Activated T-cell treated with anti-CD3 and anti-CD28 coated beads, Interleukin-2, amount 50 U/mL, for 24 hours (primary cell): ENCODE data around the gene KDM4E.

ENCODE experiments used
- DNase-seq: peaks from one replicate; pipeline ENCODE4 v3.0.0-alpha.2; 2020
- H3K27ac Mint-ChIP-seq: 2 replicates; pipeline ENCODE4 v1.8.0; 2020; ENCODE audit warnings: mild to moderate bottlenecking, mixed read lengths
- H3K27me3 Mint-ChIP-seq: 2 replicates; pipeline ENCODE4 v1.8.0; 2020; ENCODE audit warnings: mixed read lengths
- H3K36me3 Mint-ChIP-seq: 2 replicates; pipeline ENCODE4 v1.8.0; 2020; ENCODE audit warnings: low read depth, mixed read lengths
- H3K4me1 Mint-ChIP-seq: 2 replicates; pipeline ENCODE4 v1.8.0; 2020; ENCODE audit warnings: low read depth, mixed read lengths
- H3K4me3 Mint-ChIP-seq: 2 replicates; pipeline ENCODE4 v1.8.0; 2020; ENCODE audit warnings: mild to moderate bottlenecking, moderate library complexity, mixed read lengths
- H3K9me3 Mint-ChIP-seq: 2 replicates; pipeline ENCODE4 v1.8.0; 2020; ENCODE audit warnings: mixed read lengths

KDM4E gene

GRCh38 chr11:95066716-95067038 lies 41.6 kb downstream of the KDM4E start, which contains the start of gene SRSF8:
SRSF8 (plus strand) TSS chr11:95066919; CDS start chr11:95067227, 308 bp downstream.
- no peaks in the 10 kb centered on the region for H3K27me3 Mint-ChIP-seq
- H3K36me3 Mint-ChIP-seq = peaks cover 35% of the 10 kb centered on the region
- no peak for DNase-seq
- H3K4me1 Mint-ChIP-seq = peaks cover 28% of the 10 kb centered on the region
- H3K27ac Mint-ChIP-seq = peak within 1 kb of the TSS; percentile 97
- H3K9me3 Mint-ChIP-seq = no peaks in the 10 kb centered on the region
- H3K4me3 Mint-ChIP-seq = peak within 1 kb of the TSS; percentile 96

DNA sequence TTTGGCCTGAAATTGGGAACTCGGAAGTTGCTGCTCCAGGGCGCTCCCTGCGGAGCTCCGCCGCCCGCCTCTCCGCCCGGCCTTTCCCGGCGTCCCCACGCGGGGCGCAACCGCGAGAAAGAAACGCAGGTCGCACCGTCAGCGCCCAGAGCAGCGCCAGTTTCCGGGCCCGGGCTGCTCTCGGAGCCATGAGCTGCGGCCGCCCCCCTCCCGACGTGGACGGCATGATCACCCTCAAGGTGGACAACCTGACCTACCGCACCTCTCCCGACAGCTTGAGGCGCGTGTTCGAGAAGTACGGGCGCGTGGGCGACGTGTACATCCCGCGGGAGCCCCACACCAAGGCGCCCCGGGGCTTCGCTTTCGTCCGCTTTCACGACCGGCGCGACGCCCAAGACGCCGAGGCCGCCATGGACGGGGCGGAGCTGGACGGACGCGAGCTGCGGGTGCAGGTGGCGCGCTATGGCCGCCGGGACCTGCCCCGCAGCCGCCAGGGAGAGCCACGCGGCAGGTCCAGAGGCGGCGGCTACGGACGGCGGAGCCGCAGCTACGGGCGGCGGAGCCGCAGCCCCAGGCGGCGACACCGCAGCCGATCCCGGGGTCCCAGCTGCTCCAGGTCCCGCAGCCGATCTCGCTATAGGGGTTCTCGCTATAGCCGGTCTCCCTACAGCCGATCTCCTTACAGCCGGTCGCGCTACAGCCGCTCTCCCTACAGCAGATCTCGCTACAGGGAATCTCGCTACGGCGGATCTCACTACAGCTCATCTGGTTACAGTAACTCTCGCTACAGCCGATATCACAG lies 42.2 kb downstream of the KDM4E start:
- H3K36me3 Mint-ChIP-seq = peaks cover 36% of the 10 kb centered on the region
- no peaks in the 10 kb centered on the region for H3K9me3 Mint-ChIP-seq
- H3K27me3 Mint-ChIP-seq = no peaks in the 10 kb centered on the region
- H3K4me3 Mint-ChIP-seq = peak overlapping the region; percentile 96
- peak overlapping the region; percentile 97 for H3K27ac Mint-ChIP-seq
- peak; percentile 86 for DNase-seq
- peaks cover 29% of the 10 kb centered on the region for H3K4me1 Mint-ChIP-seq

DNA sequence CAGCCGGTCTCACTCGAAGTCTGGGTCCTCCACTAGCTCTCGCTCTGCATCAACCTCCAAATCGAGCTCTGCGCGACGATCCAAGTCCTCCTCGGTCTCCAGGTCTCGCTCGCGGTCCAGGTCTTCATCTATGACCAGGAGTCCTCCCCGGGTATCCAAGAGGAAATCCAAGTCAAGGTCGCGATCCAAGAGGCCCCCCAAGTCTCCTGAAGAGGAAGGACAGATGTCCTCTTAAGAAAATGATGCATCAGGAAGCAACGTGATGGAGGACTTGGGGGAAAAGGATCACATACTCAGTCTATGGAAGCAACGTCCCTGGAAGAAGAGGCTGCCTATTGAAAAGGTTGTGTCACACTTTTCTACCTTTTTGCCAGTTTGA lies 42.8 kb downstream of the KDM4E start:
- H3K4me1 Mint-ChIP-seq = peaks cover 33% of the 10 kb centered on the region
- no peaks in the 10 kb centered on the region for H3K27me3 Mint-ChIP-seq
- no peak for DNase-seq
- H3K36me3 Mint-ChIP-seq = peaks cover 41% of the 10 kb centered on the region
- H3K4me3 Mint-ChIP-seq = peak overlapping the region; percentile 96
- no peaks in the 10 kb centered on the region for H3K9me3 Mint-ChIP-seq
- peak overlapping the region; percentile 97 for H3K27ac Mint-ChIP-seq

DNA sequence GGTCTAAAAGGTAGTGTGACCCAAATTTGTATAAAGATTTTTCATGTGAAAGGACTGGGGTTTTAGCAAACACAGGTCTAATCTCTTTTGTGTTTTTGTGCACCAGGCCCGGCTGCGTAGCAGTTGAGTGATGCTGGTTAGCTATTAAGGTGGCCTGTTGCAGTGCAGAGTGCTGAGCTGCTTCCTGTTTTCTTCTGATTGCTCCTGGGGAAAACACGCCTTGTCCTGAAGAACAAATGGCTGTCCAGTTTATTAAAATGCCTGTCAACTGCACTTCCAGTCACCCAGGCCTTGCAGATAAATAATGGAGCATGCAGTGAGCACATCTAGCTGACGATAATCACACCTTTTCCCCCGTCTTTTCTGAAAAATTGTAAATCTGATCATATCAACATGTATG lies 43.5 kb downstream of the KDM4E start:
- no peaks in the 10 kb centered on the region for H3K9me3 Mint-ChIP-seq
- peaks cover 45% of the 10 kb centered on the region for H3K36me3 Mint-ChIP-seq
- no peaks in the 10 kb centered on the region for H3K27me3 Mint-ChIP-seq
- peak overlapping the region; percentile 97 for H3K27ac Mint-ChIP-seq
- peak; percentile 64 for DNase-seq
- H3K4me1 Mint-ChIP-seq = peaks cover 37% of the 10 kb centered on the region
- H3K4me3 Mint-ChIP-seq = peak overlapping the region; percentile 96

DNA sequence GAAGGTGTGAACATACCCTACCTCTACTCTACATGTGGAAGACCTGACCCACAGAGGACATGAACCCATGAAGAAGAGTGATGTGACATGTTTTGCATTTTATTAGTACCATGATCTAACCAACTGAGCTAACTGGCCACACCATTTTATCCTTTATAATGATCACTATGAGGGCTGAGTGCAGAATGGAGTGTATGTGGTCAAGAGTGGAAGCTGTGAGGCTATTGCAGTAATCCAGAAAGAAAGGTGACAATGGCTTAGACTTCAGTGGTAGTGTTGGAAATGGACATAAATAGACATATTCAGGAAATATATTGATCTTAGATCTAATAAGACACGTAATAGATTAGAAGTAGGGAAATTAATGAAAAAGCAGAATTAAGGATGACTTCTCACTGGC lies 45.4 kb downstream of the KDM4E start:
- Mint-ChIP-seq H3K4me3 (peak overlapping the region; percentile 11), H3K9me3 (no peaks in the 10 kb centered on the region), H3K4me1 (peaks cover 37% of the 10 kb centered on the region), H3K36me3 (peaks cover 45% of the 10 kb centered on the region), H3K27ac (peak overlapping the region; percentile 14), H3K27me3 (no peaks in the 10 kb centered on the region)
- DNase-seq = no peak

- peaks cover 35% of the 10 kb centered on the region for H3K4me1 Mint-ChIP-seq
- H3K36me3 Mint-ChIP-seq = peaks cover 41% of the 10 kb centered on the region
- no peaks in the 10 kb centered on the region for H3K9me3 Mint-ChIP-seq
- no peak overlapping the region for H3K4me3 Mint-ChIP-seq
- peak overlapping the region; percentile 4 for H3K27ac Mint-ChIP-seq
- DNase-seq = no peak
- H3K27me3 Mint-ChIP-seq = no peaks in the 10 kb centered on the region
These were observed 47.9 kb downstream of the KDM4E start for GRCh38 chr11:95072948-95073347.

DNA sequence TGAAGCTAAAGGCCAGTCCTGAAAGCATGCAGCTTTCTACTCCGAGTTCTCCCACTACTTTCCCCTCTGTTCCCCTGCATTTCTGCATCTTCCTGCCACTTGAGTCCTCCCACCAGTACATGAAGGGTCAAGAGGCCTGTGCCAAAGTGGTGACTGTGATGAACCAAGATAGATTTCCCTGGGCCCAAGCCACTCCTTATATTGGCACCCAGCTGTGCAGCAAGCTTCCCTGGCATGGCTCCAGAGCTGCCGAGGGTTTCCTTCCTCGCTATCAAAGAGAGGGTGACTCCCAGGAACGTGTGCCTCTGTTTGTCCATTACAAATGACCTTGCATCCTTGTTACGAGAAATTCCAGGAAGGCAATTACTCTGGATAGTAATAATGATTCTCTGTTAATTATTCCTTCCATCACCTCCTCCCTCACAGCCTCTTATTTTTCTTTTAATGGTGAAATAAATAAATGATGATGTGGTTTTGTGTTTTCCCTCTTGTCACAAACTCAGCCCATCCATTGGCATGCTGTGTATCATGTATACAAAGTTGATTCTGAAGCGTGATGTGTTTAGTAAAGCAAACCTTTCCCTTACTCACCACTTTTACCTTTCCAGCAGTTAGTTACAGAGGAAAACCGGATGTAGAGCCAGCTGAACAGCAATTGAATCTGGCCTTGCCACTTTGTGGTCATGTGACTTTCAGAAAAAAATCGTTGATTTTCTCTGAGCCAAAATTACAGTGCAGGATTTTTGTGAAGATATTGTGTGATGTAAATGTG lies 49.9 kb downstream of the KDM4E start:
- H3K4me1 Mint-ChIP-seq = peaks cover 27% of the 10 kb centered on the region
- H3K27ac Mint-ChIP-seq = no peak overlapping the region
- no peak overlapping the region for H3K4me3 Mint-ChIP-seq
- H3K9me3 Mint-ChIP-seq = no peaks in the 10 kb centered on the region
- H3K36me3 Mint-ChIP-seq = peaks cover 24% of the 10 kb centered on the region
- DNase-seq = no peak
- peaks cover 2% of the 10 kb centered on the region for H3K27me3 Mint-ChIP-seq

GRCh38 chr11:95076416-95076815 lies 51.4 kb downstream of the KDM4E start:
- H3K36me3 Mint-ChIP-seq = peaks cover 13% of the 10 kb centered on the region
- DNase-seq = no peak
- H3K4me1 Mint-ChIP-seq = peaks cover 15% of the 10 kb centered on the region
- H3K27ac Mint-ChIP-seq = no peak overlapping the region
- no peak overlapping the region for H3K4me3 Mint-ChIP-seq
- peaks cover 2% of the 10 kb centered on the region for H3K27me3 Mint-ChIP-seq
- no peaks in the 10 kb centered on the region for H3K9me3 Mint-ChIP-seq

DNA sequence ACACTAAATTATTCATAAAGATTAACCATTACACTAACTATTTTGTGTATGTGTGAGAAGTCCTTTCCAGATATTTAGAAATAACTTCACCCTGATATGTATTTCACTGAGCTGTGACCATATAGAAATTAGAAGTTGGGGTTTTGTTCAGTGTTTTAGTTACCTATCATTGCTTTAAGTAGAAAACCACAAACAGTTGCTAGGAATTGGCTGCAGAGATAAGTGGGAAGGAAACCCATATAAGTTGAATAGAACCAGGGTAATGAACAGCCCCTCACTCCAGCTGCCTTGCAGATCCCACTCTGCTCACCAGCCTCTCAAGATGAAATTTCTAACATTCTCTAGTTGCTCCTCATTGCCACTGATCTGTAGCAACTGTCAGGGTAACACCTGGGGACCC lies 51.9 kb downstream of the KDM4E start:
- Mint-ChIP-seq H3K36me3 (peaks cover 9% of the 10 kb centered on the region), H3K27me3 (peaks cover 2% of the 10 kb centered on the region), H3K4me1 (peaks cover 11% of the 10 kb centered on the region), H3K9me3 (no peaks in the 10 kb centered on the region), H3K4me3 (no peak overlapping the region), H3K27ac (no peak overlapping the region)
- DNase-seq = no peak
